Muscle layer of colon (tissue), 2 donors: ENCODE results near the gene PFDN5.
A peak's percentile ranks its signal among the peaks of the same experiment; 100 is the strongest.
"Not testable (repeated sequence)": the region's sequence is repeated elsewhere in the genome, so short reads cannot be mapped to it uniquely, and the experiment has no call there.

ENCODE experiments used
- H3K27ac ChIP-seq: one replicate; pipeline ENCODE4 v1.7.0; 2013; ENCODE audit warnings: low read depth, mild to moderate bottlenecking, low read length, moderate library complexity
- H3K27me3 ChIP-seq, 2 donors: one replicate each; pipeline ENCODE4 v1.7.0; 2013; ENCODE audit warnings: low read length in 2 of 2, mild to moderate bottlenecking in 2 of 2; ENCODE audit not compliant: insufficient read depth in 2 of 2, control insufficient read depth in 1 of 2
- H3K36me3 ChIP-seq: one replicate; pipeline ENCODE4 v1.7.0; 2013; ENCODE audit warnings: mild to moderate bottlenecking, low read length; ENCODE audit not compliant: insufficient read depth
- H3K4me1 ChIP-seq: one replicate; pipeline ENCODE4 v1.7.0; 2013; ENCODE audit warnings: mild to moderate bottlenecking, low read length; ENCODE audit not compliant: insufficient read depth
- H3K4me3 ChIP-seq, 2 donors: one replicate each; pipeline ENCODE4 v1.7.0; 2013; ENCODE audit warnings: low read length in 2 of 2, low read depth in 1 of 2, mild to moderate bottlenecking in 1 of 2, moderate library complexity in 1 of 2
- H3K9ac ChIP-seq: one replicate; pipeline ENCODE4 v1.7.0; 2013; ENCODE audit warnings: low read length
- H3K9me3 ChIP-seq: one replicate; pipeline ENCODE4 v1.7.0; 2013; ENCODE audit warnings: mild to moderate bottlenecking, low read length
- donor health status: abdominal sarcoma.
- donor health status: Adenocarcinoma of cecum.

Gene PFDN5

DNA sequence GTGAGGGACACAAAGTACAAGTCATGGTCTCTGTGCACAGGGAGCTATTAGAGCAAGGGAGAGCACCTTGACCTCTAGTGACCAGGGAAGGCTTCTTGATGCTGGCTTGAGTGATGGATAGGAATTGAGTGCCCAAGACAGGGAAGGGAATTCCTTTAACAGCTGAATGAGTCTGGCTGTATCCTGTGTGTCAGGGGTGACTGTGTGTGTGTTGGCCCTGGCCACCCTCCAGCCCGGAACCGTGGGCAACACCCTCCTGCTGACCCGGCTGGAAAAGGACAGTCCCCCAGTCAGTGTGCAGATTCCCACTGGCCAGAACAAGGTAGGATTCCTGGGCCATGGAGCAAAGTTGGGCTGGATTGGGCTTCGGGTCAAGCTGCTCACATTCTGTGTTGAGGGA is 5.5 kb upstream of the PFDN5 start:
- H3K9ac ChIP-seq, result no peak overlapping the region
- no peaks in the 10 kb centered on the region for H3K27me3 ChIP-seq
- no peak overlapping the region for H3K4me3 ChIP-seq
- H3K36me3 ChIP-seq, result no peaks in the 10 kb centered on the region
- H3K4me1 ChIP-seq, result peaks cover 6% of the 10 kb centered on the region
- no peak overlapping the region for H3K27ac ChIP-seq
- no peaks in the 10 kb centered on the region for H3K9me3 ChIP-seq

DNA sequence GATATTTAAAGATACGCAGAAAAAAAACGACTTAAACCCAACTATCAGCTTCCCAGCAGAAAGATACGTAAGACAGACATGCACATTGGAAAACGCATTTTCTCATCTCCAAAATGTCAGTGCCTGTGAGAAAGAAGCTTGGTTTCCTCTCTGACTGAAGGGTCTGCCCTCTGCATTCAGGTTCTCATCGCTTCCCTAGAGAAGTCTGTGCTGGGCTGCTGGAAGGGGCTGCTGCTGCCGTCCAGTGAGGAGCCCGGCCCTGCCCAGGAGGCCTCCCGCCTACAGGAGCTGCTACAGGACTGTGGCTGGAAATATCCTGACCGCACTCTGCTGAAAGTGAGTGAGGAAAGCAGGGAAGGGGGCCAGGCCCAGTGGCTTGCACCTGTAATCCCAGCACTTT is 4.7 kb upstream of the PFDN5 start:
- no peak overlapping the region for H3K4me3 ChIP-seq
- no peak overlapping the region for H3K9ac ChIP-seq
- H3K27ac ChIP-seq, result no peak overlapping the region
- H3K36me3 ChIP-seq, result no peaks in the 10 kb centered on the region
- no peaks in the 10 kb centered on the region for H3K9me3 ChIP-seq
- no peaks in the 10 kb centered on the region for H3K27me3 ChIP-seq
- peaks cover 6% of the 10 kb centered on the region for H3K4me1 ChIP-seq

DNA sequence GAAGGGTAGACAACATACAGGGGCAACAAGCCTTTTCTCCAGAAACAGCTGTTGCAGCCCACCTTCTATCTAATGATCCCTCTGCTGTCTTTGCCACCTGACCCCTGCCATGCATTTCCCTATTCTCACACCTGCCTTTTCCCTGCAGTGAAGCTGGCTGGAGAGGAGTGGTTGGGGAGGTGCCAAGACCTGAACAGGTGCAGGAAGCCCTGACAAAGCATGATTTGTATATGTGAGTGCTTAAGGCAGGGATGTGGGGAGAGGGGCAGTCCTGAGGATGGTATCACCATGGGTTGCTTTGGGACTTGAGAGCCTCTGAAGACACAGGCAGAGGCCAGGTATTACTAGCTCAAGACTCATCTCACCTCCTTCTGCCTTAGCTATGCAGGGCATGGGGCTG is 2.9 kb upstream of the PFDN5 start:
- Histone ChIP-seq H3K36me3 (peaks cover 8% of the 10 kb centered on the region), H3K4me1 (peaks cover 18% of the 10 kb centered on the region), H3K27ac (no peak overlapping the region), H3K9ac (no peak overlapping the region), H3K9me3 (no peaks in the 10 kb centered on the region), H3K4me3 (no peak overlapping the region), H3K27me3 (no peaks in the 10 kb centered on the region)

DNA sequence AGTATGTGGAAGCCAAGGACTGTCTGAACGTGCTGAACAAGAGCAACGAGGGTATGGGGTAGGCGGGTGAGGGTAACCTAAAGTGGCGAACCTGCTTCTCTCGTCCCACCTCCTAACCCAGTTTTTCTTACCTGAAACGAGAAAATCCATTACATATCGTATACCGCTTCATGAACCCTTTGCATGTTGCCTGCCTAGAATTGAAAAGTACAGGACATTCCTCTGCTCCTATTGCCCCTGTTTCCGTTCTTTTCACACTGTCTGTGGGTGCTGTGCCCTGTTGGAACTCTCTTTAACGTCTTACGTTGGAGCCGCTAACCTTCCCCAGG is 513 bp downstream of the PFDN5 start:
- H3K4me3 ChIP-seq, result peak overlapping the region; percentile 90 to 100
- H3K9me3 ChIP-seq, result no peaks in the 10 kb centered on the region
- H3K27ac ChIP-seq, result peak overlapping the region; percentile 84
- H3K9ac ChIP-seq, result peak overlapping the region; percentile 99
- H3K36me3 ChIP-seq, result peaks cover 19% of the 10 kb centered on the region
- no peaks in the 10 kb centered on the region for H3K27me3 ChIP-seq
- H3K4me1 ChIP-seq, result peaks cover 46% of the 10 kb centered on the region

DNA sequence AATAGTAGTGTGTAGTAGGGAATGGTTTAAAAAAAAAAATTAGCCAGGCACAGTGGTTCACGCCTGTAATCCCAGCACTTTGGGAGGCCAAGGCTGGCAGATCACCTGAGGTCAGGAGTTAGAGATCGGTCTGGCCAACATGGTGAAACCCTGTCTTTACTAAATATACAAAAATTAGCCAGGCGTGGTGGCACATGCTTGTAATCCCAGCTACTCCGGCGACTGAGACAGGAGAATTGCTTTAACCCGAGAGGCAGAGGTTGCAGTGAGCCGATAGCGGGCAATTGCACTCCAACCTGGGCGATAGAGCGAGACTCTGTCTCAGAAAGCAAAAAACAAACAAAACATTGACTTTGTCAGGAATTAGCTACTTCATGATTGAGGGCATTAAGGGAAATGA is 1.8 kb downstream of the PFDN5 start:
- peaks cover 50% of the 10 kb centered on the region for H3K4me1 ChIP-seq

DNA sequence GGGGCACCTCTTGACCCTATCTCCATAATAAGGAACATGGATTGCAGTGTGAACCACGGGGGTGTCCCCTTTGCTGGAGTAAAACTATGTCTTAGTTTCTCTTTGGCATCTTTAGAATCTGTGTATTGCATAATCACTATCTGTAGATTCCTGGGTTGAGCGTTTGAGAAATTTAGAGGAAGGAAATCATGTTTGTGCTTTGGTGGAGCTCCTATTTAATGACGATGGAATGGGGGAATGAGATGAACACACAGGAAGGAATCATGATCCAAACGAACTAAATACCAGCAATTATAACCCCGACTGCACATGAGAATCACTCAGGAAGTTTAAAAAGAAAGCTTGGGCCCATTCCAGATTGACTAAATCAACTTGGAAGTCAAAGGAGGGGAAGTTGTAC is 2.8 kb downstream of the PFDN5 start:
- H3K27me3 ChIP-seq, result no peaks in the 10 kb centered on the region
- no peak overlapping the region for H3K27ac ChIP-seq
- peaks cover 50% of the 10 kb centered on the region for H3K4me1 ChIP-seq
- no peaks in the 10 kb centered on the region for H3K9me3 ChIP-seq
- H3K4me3 ChIP-seq, result no peak overlapping the region
- peaks cover 39% of the 10 kb centered on the region for H3K36me3 ChIP-seq
- H3K9ac ChIP-seq, result no peak overlapping the region

More for the DNA sequence above, 1.8 kb downstream of the PFDN5 start:
- not testable (repeated sequence) for H3K9ac ChIP-seq, H3K27ac ChIP-seq, H3K9me3 ChIP-seq, H3K4me3 ChIP-seq, H3K27me3 ChIP-seq
- H3K36me3 ChIP-seq, result peaks cover 29% of the 10 kb centered on the region

DNA sequence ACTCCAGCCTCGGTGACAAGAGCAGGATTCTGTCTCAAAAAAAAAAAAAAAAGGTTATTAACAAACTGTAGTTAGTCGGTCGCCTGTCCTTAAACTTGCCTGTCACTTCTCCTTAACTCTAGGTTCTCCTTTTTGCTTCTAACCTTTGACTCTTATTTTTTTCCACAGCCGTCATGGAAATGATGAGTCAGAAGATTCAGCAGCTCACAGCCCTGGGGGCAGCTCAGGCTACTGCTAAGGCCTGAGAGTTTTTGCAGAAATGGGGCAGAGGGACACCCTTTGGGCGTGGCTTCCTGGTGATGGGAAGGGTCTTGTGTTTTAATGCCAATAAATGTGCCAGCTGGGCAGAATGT is 3.7 kb downstream of the PFDN5 start:
- peaks cover 50% of the 10 kb centered on the region for H3K4me1 ChIP-seq
- no peak overlapping the region for H3K9ac ChIP-seq
- H3K4me3 ChIP-seq, result peak overlapping the region; percentile 89 to 94
- H3K36me3 ChIP-seq, result peaks cover 44% of the 10 kb centered on the region
- no peaks in the 10 kb centered on the region for H3K9me3 ChIP-seq
- peak overlapping the region; percentile 74 for H3K27ac ChIP-seq
- H3K27me3 ChIP-seq, result no peaks in the 10 kb centered on the region

DNA sequence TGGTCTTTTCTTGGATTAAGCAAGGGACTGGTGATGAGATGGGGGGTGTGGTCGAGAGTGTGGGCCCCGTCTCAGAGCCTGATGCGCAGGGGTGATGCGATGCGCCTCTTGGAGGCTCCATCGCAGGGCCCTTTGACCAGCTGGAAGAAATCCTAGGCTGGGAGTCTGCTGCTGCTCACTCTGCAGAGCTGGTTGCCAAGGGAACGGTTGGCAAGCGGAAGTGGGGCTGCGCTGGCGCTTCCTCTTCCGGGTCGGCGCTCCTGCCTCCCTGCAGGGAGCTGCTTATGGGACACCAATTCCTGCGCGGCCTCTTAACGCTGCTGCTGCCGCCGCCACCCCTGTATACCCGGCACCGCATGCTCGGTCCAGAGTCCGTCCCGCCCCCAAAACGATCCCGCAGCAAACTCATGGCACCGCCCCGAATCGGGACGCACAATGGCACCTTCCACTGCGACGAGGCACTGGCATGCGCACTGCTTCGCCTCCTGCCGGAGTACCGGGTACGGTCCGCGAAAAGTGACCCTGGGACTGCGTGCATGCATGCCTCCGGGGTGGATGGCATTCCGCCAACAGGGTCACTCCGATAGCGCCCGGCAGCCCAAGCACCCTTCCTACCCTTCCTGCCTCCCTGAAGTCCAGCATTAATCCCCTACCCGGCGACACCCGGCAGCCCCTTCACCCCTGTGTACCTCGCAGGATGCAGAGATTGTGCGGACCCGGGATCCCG is 4.3 kb downstream of the PFDN5 start, which contains the start of gene MYG1:
Gene MYG1 (plus strand): TSS at position 242 of the 727 bp plus-strand sequence. CDS start 43 bp downstream, at position 285.
- Histone ChIP-seq H3K9ac (peak within 1 kb of the TSS; percentile 46), H3K4me3 (peak within 1 kb of the TSS; percentile 89 to 94), H3K4me1 (peaks cover 50% of the 10 kb centered on the region), H3K36me3 (peaks cover 44% of the 10 kb centered on the region), H3K27ac (peak within 1 kb of the TSS; percentile 74), H3K9me3 (no peaks in the 10 kb centered on the region), H3K27me3 (no peaks in the 10 kb centered on the region)

DNA sequence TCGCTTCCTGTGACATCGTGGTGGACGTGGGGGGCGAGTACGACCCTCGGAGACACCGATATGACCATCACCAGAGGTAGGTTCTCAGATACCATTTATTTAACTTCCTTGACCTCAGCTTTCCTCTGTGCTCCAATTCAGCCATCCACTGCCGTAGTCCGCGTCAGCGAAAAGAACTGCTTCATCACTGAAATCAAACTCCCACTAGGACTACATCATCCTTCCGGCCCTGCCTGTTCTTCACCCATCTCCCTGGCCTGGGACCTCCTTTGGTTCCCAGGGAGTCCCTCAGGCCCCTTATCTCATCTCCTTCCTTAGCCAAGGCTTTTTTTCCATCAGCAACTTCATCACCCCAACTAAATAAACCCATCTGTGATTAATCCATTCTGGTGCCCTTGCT is 4.8 kb downstream of the PFDN5 start:
- peaks cover 50% of the 10 kb centered on the region for H3K4me1 ChIP-seq

DNA sequence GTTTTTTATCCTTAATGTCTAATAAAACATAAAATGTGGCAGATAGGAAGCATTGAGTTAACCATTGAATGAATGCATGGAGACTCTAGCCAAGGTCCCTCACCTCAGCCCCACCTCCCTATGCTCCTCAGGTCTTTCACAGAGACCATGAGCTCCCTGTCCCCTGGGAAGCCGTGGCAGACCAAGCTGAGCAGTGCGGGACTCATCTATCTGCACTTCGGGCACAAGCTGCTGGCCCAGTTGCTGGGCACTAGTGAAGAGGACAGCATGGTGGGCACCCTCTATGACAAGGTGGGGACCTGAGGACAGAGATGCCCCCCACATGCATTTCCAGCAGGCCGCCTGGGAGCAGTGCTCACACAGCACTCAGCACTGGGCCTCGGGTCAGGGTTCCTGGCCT is 7.6 kb downstream of the PFDN5 start:
- Histone ChIP-seq H3K9ac (no peak overlapping the region), H3K27ac (no peak overlapping the region), H3K27me3 (no peaks in the 10 kb centered on the region), H3K9me3 (no peaks in the 10 kb centered on the region), H3K4me3 (no peak overlapping the region), H3K36me3 (peaks cover 57% of the 10 kb centered on the region), H3K4me1 (peaks cover 28% of the 10 kb centered on the region)

More for the DNA sequence above, 4.8 kb downstream of the PFDN5 start:
- peaks cover 44% of the 10 kb centered on the region for H3K36me3 ChIP-seq
- no peaks in the 10 kb centered on the region for H3K27me3 ChIP-seq
- no peaks in the 10 kb centered on the region for H3K9me3 ChIP-seq
- peak overlapping the region; percentile 46 for H3K9ac ChIP-seq
- H3K4me3 ChIP-seq, result peak overlapping the region; percentile 89 to 94
- H3K27ac ChIP-seq, result peak overlapping the region; percentile 74

DNA sequence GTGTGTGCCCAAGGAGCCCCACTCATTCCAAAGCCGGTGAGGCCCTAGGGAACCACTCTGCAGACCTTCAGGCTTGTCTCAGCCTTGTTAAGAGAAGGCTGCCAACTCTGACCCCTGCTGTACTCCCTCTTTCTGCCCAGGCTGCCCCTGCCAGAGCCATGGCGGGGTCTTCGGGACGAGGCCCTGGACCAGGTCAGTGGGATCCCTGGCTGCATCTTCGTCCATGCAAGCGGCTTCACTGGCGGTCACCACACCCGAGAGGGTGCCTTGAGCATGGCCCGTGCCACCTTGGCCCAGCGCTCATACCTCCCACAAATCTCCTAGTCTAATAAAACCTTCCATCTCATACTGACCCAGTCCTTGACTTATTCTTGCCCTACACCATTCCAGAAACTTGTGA is 11.5 kb downstream of the PFDN5 start:
- Histone ChIP-seq H3K9me3 (no peaks in the 10 kb centered on the region), H3K4me3 (no peak overlapping the region), H3K4me1 (no peaks in the 10 kb centered on the region), H3K27me3 (no peaks in the 10 kb centered on the region), H3K9ac (no peak overlapping the region), H3K27ac (no peak overlapping the region), H3K36me3 (peaks cover 63% of the 10 kb centered on the region)

DNA sequence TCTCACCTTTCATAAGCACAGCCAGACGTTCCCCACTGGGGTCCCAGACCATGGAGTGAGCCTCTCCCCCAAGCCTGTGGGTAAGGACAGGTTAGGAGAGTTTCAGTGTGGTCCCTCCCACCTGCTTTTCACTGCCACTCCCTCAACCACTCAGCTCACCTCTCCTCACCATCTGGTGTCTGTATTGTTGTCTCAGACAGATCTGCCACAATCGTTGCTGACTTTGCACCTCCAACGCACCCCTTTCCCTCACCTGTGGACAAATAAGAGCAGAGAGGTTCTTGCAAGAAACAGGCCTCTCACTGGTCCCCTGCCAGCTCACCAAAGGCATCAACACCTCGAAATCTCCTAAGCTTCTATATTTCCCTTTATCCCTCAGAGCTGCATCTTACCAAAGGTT is 12.9 kb downstream of the PFDN5 start:
- Histone ChIP-seq H3K4me3 (no peak overlapping the region), H3K27me3 (no peaks in the 10 kb centered on the region), H3K36me3 (peaks cover 50% of the 10 kb centered on the region), H3K4me1 (no peaks in the 10 kb centered on the region), H3K27ac (no peak overlapping the region), H3K9me3 (no peaks in the 10 kb centered on the region), H3K9ac (no peak overlapping the region)
